ENCODE data around the gene TNFRSF21.

The TNFRSF21 gene

GRCh38 chr6:47254051-47254450 is 55.7 kb downstream of the TNFRSF21 start:
- no peak for DNase-seq (ENCODE audit: low read depth in 2 of 2, low spot score in 1 of 2)

- DNase-seq (ENCODE audit: low read depth in 2 of 2, low spot score in 1 of 2), result no peak
Measured at GRCh38 chr6:47253136-47253535, 56.6 kb downstream of the TNFRSF21 start.

- no peak for DNase-seq (ENCODE audit: low read depth in 2 of 2, low spot score in 1 of 2)
Measured at GRCh38 chr6:47252633-47253032, 57.1 kb downstream of the TNFRSF21 start.

- DNase-seq (ENCODE audit: low read depth in 2 of 2, low spot score in 1 of 2), result no peak
Measured at GRCh38 chr6:47251396-47251795, 58.3 kb downstream of the TNFRSF21 start.

- no peak for DNase-seq (ENCODE audit: low read depth in 2 of 2, low spot score in 1 of 2)
Measured at GRCh38 chr6:47250302-47250701, 59.4 kb downstream of the TNFRSF21 start.

- DNase-seq (ENCODE audit: low read depth in 2 of 2, low spot score in 1 of 2), result no peak
Measured at GRCh38 chr6:47248446-47248845, 61.3 kb downstream of the TNFRSF21 start.

- DNase-seq (ENCODE audit: low read depth in 2 of 2, low spot score in 1 of 2), result no peak
Measured at GRCh38 chr6:47247227-47247797, 62.4 kb downstream of the TNFRSF21 start.

- DNase-seq (ENCODE audit: low read depth in 2 of 2, low spot score in 1 of 2), result no peak
Measured at GRCh38 chr6:47246551-47246950, 63.2 kb downstream of the TNFRSF21 start.

- no peak for DNase-seq (ENCODE audit: low read depth in 2 of 2, low spot score in 1 of 2)
Measured at GRCh38 chr6:47245745-47246371, 63.8 kb downstream of the TNFRSF21 start.

- DNase-seq (ENCODE audit: low read depth in 2 of 2, low spot score in 1 of 2), result peak; percentile 13 to 20
Measured at GRCh38 chr6:47242483-47243386, 67.0 kb downstream of the TNFRSF21 start.

- DNase-seq (ENCODE audit: low read depth in 2 of 2, low spot score in 1 of 2), result no peak
Measured at GRCh38 chr6:47241742-47242482, 67.8 kb downstream of the TNFRSF21 start.

GRCh38 chr6:47240277-47240890 is 69.3 kb downstream of the TNFRSF21 start:
- DNase-seq (ENCODE audit: low read depth in 2 of 2, low spot score in 1 of 2), result no peak

- no peak for DNase-seq (ENCODE audit: low read depth in 2 of 2, low spot score in 1 of 2)
Measured at GRCh38 chr6:47239546-47239945, 70.2 kb downstream of the TNFRSF21 start.

GRCh38 chr6:47238456-47238995 is 71.2 kb downstream of the TNFRSF21 start:
- DNase-seq (ENCODE audit: low read depth in 2 of 2, low spot score in 1 of 2), result no peak

GRCh38 chr6:47237196-47237595 is 72.5 kb downstream of the TNFRSF21 start:
- no peak for DNase-seq (ENCODE audit: low read depth in 2 of 2, low spot score in 1 of 2)

- DNase-seq (ENCODE audit: low read depth in 2 of 2, low spot score in 1 of 2), result no peak
Measured at GRCh38 chr6:47235964-47236760, 73.5 kb downstream of the TNFRSF21 start.

- no peak for DNase-seq (ENCODE audit: low read depth in 2 of 2, low spot score in 1 of 2)
Measured at GRCh38 chr6:47235421-47235820, 74.3 kb downstream of the TNFRSF21 start.

GRCh38 chr6:47234266-47234933 is 75.3 kb downstream of the TNFRSF21 start:
- DNase-seq (ENCODE audit: low read depth in 2 of 2, low spot score in 1 of 2), result no peak

GRCh38 chr6:47231151-47231550 is 78.6 kb downstream of the TNFRSF21 start:
- DNase-seq (ENCODE audit: low read depth in 2 of 2, low spot score in 1 of 2), result no peak

All from stimulated activated CD8-positive, alpha-beta memory T cell treated with anti-CD3 and anti-CD28 coated beads, Interleukin-4, amount 100 ng/mL, for 1 hour (primary cell).